ENCODE data around the gene SSC4D.
"Not testable (repeated sequence)": the region's sequence is repeated elsewhere in the genome, so short reads cannot be mapped to it uniquely, and the experiment has no call there.

DNA sequence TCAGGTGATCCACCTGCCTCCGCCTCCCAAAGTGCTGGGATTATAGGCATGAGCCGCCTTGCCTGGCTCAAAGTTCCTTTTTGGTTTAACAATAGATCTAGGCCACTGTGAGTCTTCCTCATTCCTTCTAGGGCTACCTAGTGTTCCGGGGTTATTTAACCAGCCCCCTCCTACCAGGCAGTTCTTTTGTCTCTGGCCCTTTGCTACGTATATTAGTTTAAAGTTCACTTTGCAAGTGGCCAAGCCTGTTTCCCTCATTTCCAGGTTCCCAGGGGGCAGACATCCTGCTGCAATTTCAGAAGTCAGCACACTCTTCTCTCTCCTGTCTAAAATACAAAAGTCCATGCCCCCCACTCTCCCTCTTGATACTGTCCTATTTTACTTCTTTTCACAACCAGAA lies 49.0 kb upstream of the SSC4D start:
- TF ChIP-seq POLR2A (IDR thresholded peaks at IDR 0.05; ENCODE audit: extremely low read depth, insufficient read length): not testable (repeated sequence)
- TF ChIP-seq, protein P1, sequence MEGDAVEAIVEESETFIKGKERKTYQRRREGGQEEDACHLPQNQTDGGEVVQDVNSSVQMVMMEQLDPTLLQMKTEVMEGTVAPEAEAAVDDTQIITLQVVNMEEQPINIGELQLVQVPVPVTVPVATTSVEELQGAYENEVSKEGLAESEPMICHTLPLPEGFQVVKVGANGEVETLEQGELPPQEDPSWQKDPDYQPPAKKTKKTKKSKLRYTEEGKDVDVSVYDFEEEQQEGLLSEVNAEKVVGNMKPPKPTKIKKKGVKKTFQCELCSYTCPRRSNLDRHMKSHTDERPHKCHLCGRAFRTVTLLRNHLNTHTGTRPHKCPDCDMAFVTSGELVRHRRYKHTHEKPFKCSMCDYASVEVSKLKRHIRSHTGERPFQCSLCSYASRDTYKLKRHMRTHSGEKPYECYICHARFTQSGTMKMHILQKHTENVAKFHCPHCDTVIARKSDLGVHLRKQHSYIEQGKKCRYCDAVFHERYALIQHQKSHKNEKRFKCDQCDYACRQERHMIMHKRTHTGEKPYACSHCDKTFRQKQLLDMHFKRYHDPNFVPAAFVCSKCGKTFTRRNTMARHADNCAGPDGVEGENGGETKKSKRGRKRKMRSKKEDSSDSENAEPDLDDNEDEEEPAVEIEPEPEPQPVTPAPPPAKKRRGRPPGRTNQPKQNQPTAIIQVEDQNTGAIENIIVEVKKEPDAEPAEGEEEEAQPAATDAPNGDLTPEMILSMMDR (IDR thresholded peaks at IDR 0.05; ENCODE audit: low read depth, low read length): not testable (repeated sequence)
